Fibroblast of mammary gland (primary cell): ENCODE data around the gene KCNJ6.

Source experiments
- DNase-seq: peaks from one replicate; pipeline ENCODE4 v3.0.0-alpha.2; 2010; ENCODE audit warnings: low read depth
- H3K4me3 ChIP-seq: 2 replicates; pipeline ENCODE4 v1.5.1; 2011; ENCODE audit warnings: low read depth, mild to moderate bottlenecking, low read length, moderate library complexity; ENCODE audit not compliant: control insufficient read depth
- CTCF ChIP-seq: conservative IDR thresholded peaks from 2 replicates; pipeline ENCODE4 v1.5.1; 2011; ENCODE audit warnings: low read depth, low read length, inconsistent platforms; ENCODE audit not compliant: control insufficient read depth, insufficient read depth

The KCNJ6 gene

GRCh38 chr21:37675202-37675801 lies 241.0 kb downstream of the KCNJ6 start:
- peak; percentile 43 for DNase-seq
- no peak overlapping the region for H3K4me3 ChIP-seq
- TF ChIP-seq CTCF, result peak; percentile 68

GRCh38 chr21:37673801-37674575 lies 242.3 kb downstream of the KCNJ6 start:
- DNase-seq, result no peak
- no peak overlapping the region for H3K4me3 ChIP-seq
- no peak for TF ChIP-seq CTCF

GRCh38 chr21:37671381-37671780 lies 244.9 kb downstream of the KCNJ6 start:
- no peak overlapping the region for H3K4me3 ChIP-seq
- no peak for TF ChIP-seq CTCF
- DNase-seq, result no peak

- no peak overlapping the region for H3K4me3 ChIP-seq
- no peak for TF ChIP-seq CTCF
- DNase-seq, result peak; percentile 14
These were observed 245.4 kb downstream of the KCNJ6 start for GRCh38 chr21:37670883-37671282.

GRCh38 chr21:37669249-37669648 lies 247.0 kb downstream of the KCNJ6 start:
- TF ChIP-seq CTCF, result no peak
- no peak for DNase-seq
- H3K4me3 ChIP-seq, result no peak overlapping the region

- no peak overlapping the region for H3K4me3 ChIP-seq
- TF ChIP-seq CTCF, result no peak
- DNase-seq, result no peak
These were observed 247.6 kb downstream of the KCNJ6 start for GRCh38 chr21:37668462-37669239.
